Thyroid gland (tissue), 4 donors: ENCODE results near the gene LRCH3.

Experiments used
- POLR2A ChIP-seq, 2 donors: fragments of 450-650 bp; IDR thresholded peaks; one replicate each; pipeline ENCODE4 v1.6.1; 2017; ENCODE audit warnings: antibody characterized with exemption in 2 of 2, mild to moderate bottlenecking in 2 of 2, moderate library complexity in 1 of 2
- TF ChIP-seq, protein P1 (sequence below), 6 experiments: fragments of 200-600 bp in 3 of 6; fragments of 450-650 bp in 3 of 6; sonication (generic) in 3 of 6; IDR thresholded peaks; one replicate each; pipeline ENCODE4 v1.5.1; 2016 to 2019; ENCODE audit warnings: antibody characterized with exemption in 6 of 6, mild to moderate bottlenecking in 2 of 6, inconsistent platforms in 1 of 6, moderate library complexity in 1 of 6

DNA sequence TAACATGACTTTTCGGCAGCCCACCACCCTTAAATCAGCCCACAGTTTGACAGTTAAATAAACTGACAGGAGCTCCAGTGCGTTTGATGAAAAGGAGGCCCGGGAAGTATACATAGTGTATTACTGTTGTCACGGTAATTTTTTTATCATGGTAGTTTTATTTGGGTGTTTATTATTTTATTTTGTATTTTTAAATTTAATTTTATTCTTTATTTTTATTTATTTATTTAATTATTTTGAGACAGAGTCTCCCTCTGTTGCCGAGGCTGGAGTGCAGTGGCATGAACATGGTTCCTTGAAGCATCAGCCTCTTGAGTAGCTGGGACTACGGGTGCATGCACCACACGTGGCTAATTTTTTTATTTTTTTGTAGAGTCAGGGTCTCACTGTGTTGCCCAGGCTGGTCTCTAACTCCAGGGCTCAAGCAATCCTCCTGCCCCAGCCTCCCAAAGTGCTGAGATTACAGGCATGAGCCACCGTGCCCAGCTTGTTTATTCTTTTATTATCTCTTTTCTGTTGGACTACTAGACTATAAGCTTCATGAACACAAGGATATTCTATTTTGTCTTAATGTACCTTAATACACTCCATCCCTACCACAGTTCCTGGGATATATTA lies 65.3 kb downstream of the LRCH3 start:
- TF ChIP-seq, protein P1, sequence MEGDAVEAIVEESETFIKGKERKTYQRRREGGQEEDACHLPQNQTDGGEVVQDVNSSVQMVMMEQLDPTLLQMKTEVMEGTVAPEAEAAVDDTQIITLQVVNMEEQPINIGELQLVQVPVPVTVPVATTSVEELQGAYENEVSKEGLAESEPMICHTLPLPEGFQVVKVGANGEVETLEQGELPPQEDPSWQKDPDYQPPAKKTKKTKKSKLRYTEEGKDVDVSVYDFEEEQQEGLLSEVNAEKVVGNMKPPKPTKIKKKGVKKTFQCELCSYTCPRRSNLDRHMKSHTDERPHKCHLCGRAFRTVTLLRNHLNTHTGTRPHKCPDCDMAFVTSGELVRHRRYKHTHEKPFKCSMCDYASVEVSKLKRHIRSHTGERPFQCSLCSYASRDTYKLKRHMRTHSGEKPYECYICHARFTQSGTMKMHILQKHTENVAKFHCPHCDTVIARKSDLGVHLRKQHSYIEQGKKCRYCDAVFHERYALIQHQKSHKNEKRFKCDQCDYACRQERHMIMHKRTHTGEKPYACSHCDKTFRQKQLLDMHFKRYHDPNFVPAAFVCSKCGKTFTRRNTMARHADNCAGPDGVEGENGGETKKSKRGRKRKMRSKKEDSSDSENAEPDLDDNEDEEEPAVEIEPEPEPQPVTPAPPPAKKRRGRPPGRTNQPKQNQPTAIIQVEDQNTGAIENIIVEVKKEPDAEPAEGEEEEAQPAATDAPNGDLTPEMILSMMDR (IDR thresholded peaks at IDR 0.05), result no peak
- no peak for TF ChIP-seq POLR2A (IDR thresholded peaks at IDR 0.05)
